Stimulated activated CD4-positive, alpha-beta T cell treated with anti-CD3 and anti-CD28 coated beads, Interleukin-1b, Interleukin-23, amount 100 ng/mL, for 24 hours (primary cell): Measurements from ENCODE around the gene MPRIP.
"Not testable (repeated sequence)": the region's sequence is repeated elsewhere in the genome, so short reads cannot be mapped to it uniquely, and the experiment has no call there.

Experiments used
- DNase-seq, 4 experiments: peaks; one replicate each; pipeline ENCODE4 v3.0.0-alpha.2; 2020; ENCODE audit warnings: low read depth in 4 of 4, low spot score in 1 of 4

MPRIP gene

GRCh38 chr17:17042384-17042736 is at the start of gene MPRIP:
Gene MPRIP (plus strand): TSS chr17:17042457. CDS start chr17:17042849, 392 bp downstream.
- DNase-seq = no peak

GRCh38 chr17:16994631-16995030 is 47.6 kb upstream of the MPRIP start:
- no peak for DNase-seq

GRCh38 chr17:16995930-16996329 is 46.3 kb upstream of the MPRIP start:
- DNase-seq = no peak

GRCh38 chr17:16996726-16997125 is 45.5 kb upstream of the MPRIP start:
- not testable (repeated sequence) for DNase-seq

- peak in 1 of 4 experiments; percentile 57 for DNase-seq
Observed at GRCh38 chr17:16997514-16998429, 44.5 kb upstream of the MPRIP start.

GRCh38 chr17:16999931-17000625 is 42.2 kb upstream of the MPRIP start:
- no peak for DNase-seq

GRCh38 chr17:17001076-17001777 is 41.0 kb upstream of the MPRIP start:
- DNase-seq = no peak

- peak; percentile 62 to 72 (median 68) for DNase-seq
Observed at GRCh38 chr17:17001874-17002520, 40.3 kb upstream of the MPRIP start.

GRCh38 chr17:17002731-17003715 is 39.2 kb upstream of the MPRIP start:
- not testable (repeated sequence) for DNase-seq

GRCh38 chr17:17004251-17004996 is 37.8 kb upstream of the MPRIP start:
- DNase-seq = no peak

GRCh38 chr17:17004997-17005614 is 37.2 kb upstream of the MPRIP start:
- DNase-seq = not testable (repeated sequence)

- DNase-seq = not testable (repeated sequence)
Observed at GRCh38 chr17:17007891-17008290, 34.4 kb upstream of the MPRIP start.

GRCh38 chr17:17008621-17009397 is 33.4 kb upstream of the MPRIP start:
- DNase-seq = not testable (repeated sequence)

- DNase-seq = not testable (repeated sequence)
Observed at GRCh38 chr17:17009972-17010371, 32.3 kb upstream of the MPRIP start.

GRCh38 chr17:17010545-17011034 is 31.7 kb upstream of the MPRIP start:
- not testable (repeated sequence) for DNase-seq

GRCh38 chr17:17011043-17011907 is 31.0 kb upstream of the MPRIP start:
- not testable (repeated sequence) for DNase-seq
